Keratinocyte (primary cell): ENCODE results near the gene NLRC5. TPM values are rescaled to one million over a fixed set of nuclear protein-coding genes. Genes with fewer than 3 reads are reported as not detected.
A peak's percentile ranks its signal among the peaks of the same experiment; 100 is the strongest.

Experiments used
- DNase-seq: peaks from one replicate; pipeline ENCODE4 v3.0.0-alpha.2; 2011; ENCODE audit warnings: low read depth, missing footprints, low spot score
- FAIRE-seq: peaks from 2 replicates; lab custom pipeline; 2011; peaks lifted over from hg19 to GRCh38; lab: Jason Lieb, UNC
- H2AFZ ChIP-seq: 2 replicates; pipeline ENCODE4 v1.6.0; 2012; ENCODE audit warnings: low read length, control low read depth, inconsistent platforms; ENCODE audit not compliant: control insufficient read depth
- H3K27ac ChIP-seq: 2 replicates; pipeline ENCODE4 v1.5.1; 2011; ENCODE audit warnings: low read length; ENCODE audit not compliant: control insufficient read depth, insufficient read depth
- H3K27me3 ChIP-seq: 3 replicates; pipeline ENCODE4 v1.6.0; 2011; ENCODE audit warnings: low read length; ENCODE audit not compliant: control insufficient read depth, insufficient read depth; ENCODE audit errors: extremely low read depth
- H3K36me3 ChIP-seq, 2 experiments: 2 replicates in 1 of 2; 3 replicates in 1 of 2; pipeline ENCODE4 v1.5.1; 2011; ENCODE audit warnings: low read length in 2 of 2, mild to moderate bottlenecking in 1 of 2; ENCODE audit not compliant: control insufficient read depth in 2 of 2, insufficient read depth in 2 of 2; ENCODE audit errors: extremely low read depth in 1 of 2
- H3K4me1 ChIP-seq: 3 replicates; pipeline ENCODE4 v1.5.1; 2011; ENCODE audit warnings: low read length; ENCODE audit not compliant: control insufficient read depth, insufficient read depth; ENCODE audit errors: extremely low read depth
- H3K4me2 ChIP-seq: 3 replicates; pipeline ENCODE4 v1.6.0; 2011; ENCODE audit warnings: low read depth, low read length; ENCODE audit not compliant: control insufficient read depth, insufficient read depth; ENCODE audit errors: extremely low read depth
- H3K4me3 ChIP-seq, 3 experiments: fragments of 200-600 bp in 1 of 3; sonication (generic) in 1 of 3; 2 replicates in 2 of 3; 3 replicates in 1 of 3; pipeline ENCODE4 v1.5.1; 2011 to 2016; ENCODE audit warnings: low read length in 3 of 3, mild to moderate bottlenecking in 3 of 3, control low read depth in 2 of 3, inconsistent platforms in 1 of 3, low read depth in 1 of 3, mixed read lengths in 1 of 3, mixed run types in 1 of 3, moderate library complexity in 1 of 3; ENCODE audit not compliant: control insufficient read depth in 2 of 3, insufficient read depth in 2 of 3; ENCODE audit errors: extremely low read depth in 1 of 3
- H3K79me2 ChIP-seq: 2 replicates; pipeline ENCODE4 v1.6.0; 2012; ENCODE audit warnings: low read length; ENCODE audit not compliant: control insufficient read depth, insufficient read depth
- H3K9ac ChIP-seq: 3 replicates; pipeline ENCODE4 v1.6.0; 2011; ENCODE audit warnings: low read length; ENCODE audit not compliant: control insufficient read depth, insufficient read depth; ENCODE audit errors: extremely low read depth
- H3K9me1 ChIP-seq: 3 replicates; pipeline ENCODE4 v1.6.0; 2011; ENCODE audit warnings: low read length; ENCODE audit not compliant: control insufficient read depth, insufficient read depth; ENCODE audit errors: extremely low read depth
- H3K9me3 ChIP-seq: 2 replicates; pipeline ENCODE4 v1.5.1; 2012; ENCODE audit warnings: low read depth, low read length; ENCODE audit not compliant: control insufficient read depth
- H4K20me1 ChIP-seq: 3 replicates; pipeline ENCODE4 v1.6.0; 2011; ENCODE audit warnings: low read length; ENCODE audit not compliant: control insufficient read depth, insufficient read depth; ENCODE audit errors: extremely low read depth
- EZH2 ChIP-seq: IDR thresholded peaks from one replicate; pipeline ENCODE4 v1.6.1; 2012; ENCODE audit warnings: inconsistent platforms, mild to moderate bottlenecking, low read length, moderate library complexity
- dilution Hi-C: fragments of 300-500 bp; cut with MboI; formaldehyde crosslinking; loops from one replicate; pipeline ENCODE4 v1.7.0; 2020; ENCODE audit warnings: low sequenced_read_pairs; ENCODE audit not compliant: extremely low pct_ligation_motif_present
- polyA plus RNA-seq, 5 experiments: library from polyadenylated mRNA; depleted of rRNA in 3 of 5; stranded (reverse) in 3 of 5; stranded (forward) in 1 of 5; unstranded in 1 of 5; fragments of >200 nt; gene quantifications; 1 replicate in 1 of 5; 2 replicates in 3 of 5; 3 replicates in 1 of 5; pipeline versions ENCODE4 v1.2.1 to v1.2.3, GENCODE V29; 2011 to 2012; ENCODE audit warnings: missing spikeins in 2 of 5, low read depth in 1 of 5, low replicate concordance in 1 of 5
- TF ChIP-seq, protein P1 (sequence below), 3 experiments: IDR thresholded peaks in 1 of 3; conservative IDR thresholded peaks in 1 of 3; optimal IDR thresholded peaks in 1 of 3; 2 replicates in 2 of 3; 3 replicates in 1 of 3; pipeline versions ENCODE3 to v1.5.1; 2011; ENCODE audit warnings: low read length in 3 of 3, mild to moderate bottlenecking in 3 of 3, moderate library complexity in 2 of 3, control low read depth in 1 of 3, inconsistent platforms in 1 of 3; ENCODE audit not compliant: insufficient read depth in 2 of 3; ENCODE audit errors: extremely low read depth in 1 of 3

Gene NLRC5
- polyA plus RNA-seq, 1 donor (not counting 4 experiments of a cell fraction or from before 2014, with no cell fraction given), result 7.8 TPM

DNA sequence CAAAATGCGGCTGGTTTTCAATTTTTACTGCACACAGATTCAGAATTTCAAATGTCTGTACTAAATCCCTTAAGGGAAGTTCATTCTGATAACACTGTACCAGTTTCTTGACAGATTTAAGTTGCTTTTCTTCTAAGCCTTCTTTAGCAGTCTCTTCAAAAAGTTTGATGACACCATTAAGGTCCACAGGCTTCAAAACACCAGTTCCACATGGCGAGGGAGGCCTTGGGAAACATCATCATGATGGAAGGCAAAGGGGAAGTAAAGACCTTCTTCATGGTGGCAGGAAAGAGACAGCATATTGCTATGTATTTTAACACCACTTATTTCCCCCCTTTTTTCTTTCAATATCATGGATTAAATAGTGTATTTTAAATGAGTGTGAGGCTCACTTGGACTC, 24.5 kb downstream of the NLRC5 start:
- no peak for FAIRE-seq
- no peak overlapping the region for H2AFZ ChIP-seq
- no peaks in the 10 kb centered on the region for H4K20me1 ChIP-seq
- dilution Hi-C loops, result no loop called here
- H3K9me3 ChIP-seq, result no peaks in the 10 kb centered on the region
- H3K79me2 ChIP-seq, result no peaks in the 10 kb centered on the region
- H3K9me1 ChIP-seq, result no peaks in the 10 kb centered on the region
- H3K27ac ChIP-seq, result peak overlapping the region; percentile 60
- H3K4me2 ChIP-seq, result no peak overlapping the region
- no peaks in the 10 kb centered on the region for H3K27me3 ChIP-seq
- H3K36me3 ChIP-seq, result peaks cover 1 to 4% of the 10 kb centered on the region in 2 experiments
- no peak for DNase-seq
- H3K9ac ChIP-seq, result no peak overlapping the region
- H3K4me3 ChIP-seq, result no peak overlapping the region
- peaks cover 3% of the 10 kb centered on the region for H3K4me1 ChIP-seq
- TF ChIP-seq, protein P1, sequence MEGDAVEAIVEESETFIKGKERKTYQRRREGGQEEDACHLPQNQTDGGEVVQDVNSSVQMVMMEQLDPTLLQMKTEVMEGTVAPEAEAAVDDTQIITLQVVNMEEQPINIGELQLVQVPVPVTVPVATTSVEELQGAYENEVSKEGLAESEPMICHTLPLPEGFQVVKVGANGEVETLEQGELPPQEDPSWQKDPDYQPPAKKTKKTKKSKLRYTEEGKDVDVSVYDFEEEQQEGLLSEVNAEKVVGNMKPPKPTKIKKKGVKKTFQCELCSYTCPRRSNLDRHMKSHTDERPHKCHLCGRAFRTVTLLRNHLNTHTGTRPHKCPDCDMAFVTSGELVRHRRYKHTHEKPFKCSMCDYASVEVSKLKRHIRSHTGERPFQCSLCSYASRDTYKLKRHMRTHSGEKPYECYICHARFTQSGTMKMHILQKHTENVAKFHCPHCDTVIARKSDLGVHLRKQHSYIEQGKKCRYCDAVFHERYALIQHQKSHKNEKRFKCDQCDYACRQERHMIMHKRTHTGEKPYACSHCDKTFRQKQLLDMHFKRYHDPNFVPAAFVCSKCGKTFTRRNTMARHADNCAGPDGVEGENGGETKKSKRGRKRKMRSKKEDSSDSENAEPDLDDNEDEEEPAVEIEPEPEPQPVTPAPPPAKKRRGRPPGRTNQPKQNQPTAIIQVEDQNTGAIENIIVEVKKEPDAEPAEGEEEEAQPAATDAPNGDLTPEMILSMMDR (optimal IDR thresholded peaks at IDR 0.05 in 1 of 3, IDR thresholded peaks at IDR 0.05 in 1 of 3, conservative IDR thresholded peaks at IDR 0.05 in 1 of 3; ENCODE audit: extremely low read depth in 1 of 3, insufficient read depth in 2 of 3, low read length in 3 of 3), result no peak
- no peak for TF ChIP-seq EZH2

DNA sequence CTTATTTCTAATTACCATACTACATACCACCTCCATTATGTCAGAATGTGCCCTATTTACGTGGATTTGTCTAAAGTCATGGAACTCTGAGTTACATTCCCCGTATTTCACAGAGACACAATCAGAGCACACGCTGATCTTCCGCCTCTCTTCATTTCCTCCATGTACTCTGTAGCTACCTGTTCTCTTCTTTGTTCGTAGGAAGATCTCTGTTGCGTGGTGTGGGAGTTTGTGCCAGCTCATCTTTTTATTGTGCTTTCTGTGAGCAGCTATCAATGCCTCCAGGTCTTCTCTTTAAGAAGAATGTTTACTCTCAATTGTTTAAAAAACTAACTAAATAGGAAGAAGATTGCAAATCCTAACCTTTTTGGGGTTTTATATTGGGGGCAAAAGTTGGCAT, 26.9 kb downstream of the NLRC5 start:
- Histone ChIP-seq H3K9me1 (no peaks in the 10 kb centered on the region), H3K27me3 (no peaks in the 10 kb centered on the region), H3K9ac (no peak overlapping the region), H3K36me3 (peaks cover 2 to 4% of the 10 kb centered on the region in 2 experiments), H3K4me1 (peaks cover 3% of the 10 kb centered on the region), H3K9me3 (no peaks in the 10 kb centered on the region), H2AFZ (no peak overlapping the region), H3K79me2 (no peaks in the 10 kb centered on the region), H3K27ac (no peak overlapping the region), H3K4me3 (no peak overlapping the region), H4K20me1 (no peaks in the 10 kb centered on the region), H3K4me2 (no peak overlapping the region)
- TF ChIP-seq, protein P1 (optimal IDR thresholded peaks at IDR 0.05 in 1 of 3, IDR thresholded peaks at IDR 0.05 in 1 of 3, conservative IDR thresholded peaks at IDR 0.05 in 1 of 3; ENCODE audit: extremely low read depth in 1 of 3, insufficient read depth in 2 of 3, low read length in 3 of 3), result no peak
- no peak for TF ChIP-seq EZH2
- no peak for FAIRE-seq
- DNase-seq, result no peak
- dilution Hi-C loops, result no loop called here
